Measurements from ENCODE around the gene XYLT1.

Gene XYLT1

GRCh38 chr16:17228708-17229055 lies 242.1 kb downstream of the XYLT1 start:
- no peaks in the 10 kb centered on the region for H3K79me2 ChIP-seq (ENCODE audit: control insufficient read depth, low read length)
- no peaks in the 10 kb centered on the region for H3K9me3 ChIP-seq (ENCODE audit: control insufficient read depth, insufficient read depth, low read length)
- H3K4me2 ChIP-seq (ENCODE audit: low read length): no peak overlapping the region
- H3F3A ChIP-seq (ENCODE audit: control insufficient read depth, insufficient read depth): no peaks in the 10 kb centered on the region
- no peak overlapping the region for H3K27ac ChIP-seq (ENCODE audit: low read depth, low read length)
- TF ChIP-seq, protein P1, sequence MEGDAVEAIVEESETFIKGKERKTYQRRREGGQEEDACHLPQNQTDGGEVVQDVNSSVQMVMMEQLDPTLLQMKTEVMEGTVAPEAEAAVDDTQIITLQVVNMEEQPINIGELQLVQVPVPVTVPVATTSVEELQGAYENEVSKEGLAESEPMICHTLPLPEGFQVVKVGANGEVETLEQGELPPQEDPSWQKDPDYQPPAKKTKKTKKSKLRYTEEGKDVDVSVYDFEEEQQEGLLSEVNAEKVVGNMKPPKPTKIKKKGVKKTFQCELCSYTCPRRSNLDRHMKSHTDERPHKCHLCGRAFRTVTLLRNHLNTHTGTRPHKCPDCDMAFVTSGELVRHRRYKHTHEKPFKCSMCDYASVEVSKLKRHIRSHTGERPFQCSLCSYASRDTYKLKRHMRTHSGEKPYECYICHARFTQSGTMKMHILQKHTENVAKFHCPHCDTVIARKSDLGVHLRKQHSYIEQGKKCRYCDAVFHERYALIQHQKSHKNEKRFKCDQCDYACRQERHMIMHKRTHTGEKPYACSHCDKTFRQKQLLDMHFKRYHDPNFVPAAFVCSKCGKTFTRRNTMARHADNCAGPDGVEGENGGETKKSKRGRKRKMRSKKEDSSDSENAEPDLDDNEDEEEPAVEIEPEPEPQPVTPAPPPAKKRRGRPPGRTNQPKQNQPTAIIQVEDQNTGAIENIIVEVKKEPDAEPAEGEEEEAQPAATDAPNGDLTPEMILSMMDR (IDR thresholded peaks at IDR 0.05; ENCODE audit: low read depth, low read length, poor library complexity, severe bottlenecking): no peak
- TF ChIP-seq EZH2phosphoT487 (IDR thresholded peaks at IDR 0.05; ENCODE audit: borderline replicate concordance, low read length): no peak
- H3K27me3 ChIP-seq (ENCODE audit: control insufficient read depth, low read length): no peaks in the 10 kb centered on the region
- peaks cover 20% of the 10 kb centered on the region for H3K4me1 ChIP-seq (ENCODE audit: control insufficient read depth, low read length)
- 0 out of 2 replicates have a peak, but pooled peaks cover 4% of the 10 kb centered on the region for H4K20me1 ChIP-seq (ENCODE audit: control insufficient read depth, insufficient read depth, low read depth, low read length)
- no peaks in the 10 kb centered on the region for H3K36me3 ChIP-seq (ENCODE audit: control insufficient read depth, low read length)
- H3K9me2 ChIP-seq (replicated peaks; ENCODE audit: control insufficient read depth, low read length): no peaks in the 10 kb centered on the region
- no peak overlapping the region for H3K4me3 ChIP-seq (ENCODE audit: low read length)

DNA sequence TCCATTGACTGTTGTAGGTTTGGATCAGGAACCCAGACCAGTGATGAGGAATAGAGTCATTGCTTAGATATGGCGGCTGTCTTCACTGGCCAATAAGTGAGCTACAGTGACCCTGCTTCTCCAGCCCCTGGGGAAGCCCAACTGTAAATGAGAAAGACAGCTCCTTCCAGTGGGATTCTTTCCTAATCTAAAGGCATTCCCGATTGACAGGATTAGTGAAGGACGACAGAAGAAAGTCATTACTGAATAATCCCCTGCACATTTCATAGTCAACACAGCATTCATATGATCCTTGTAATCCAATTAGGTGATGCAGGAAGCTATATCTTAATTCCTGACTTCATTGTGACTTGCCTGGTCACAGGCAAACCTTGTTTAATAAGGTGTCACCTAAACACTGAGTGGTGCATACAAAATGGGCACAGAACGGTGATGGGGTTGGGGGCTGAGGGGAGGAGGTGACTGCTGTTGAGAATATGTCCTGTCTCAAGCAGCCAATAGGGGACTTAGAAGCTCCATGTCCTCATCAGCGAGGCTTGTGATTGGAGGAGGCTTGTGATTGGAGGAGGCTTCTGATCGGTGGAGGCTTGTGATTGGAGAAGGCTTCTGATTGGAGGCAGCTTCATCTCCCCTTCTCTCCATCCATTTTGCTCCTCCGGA lies 242.6 kb downstream of the XYLT1 start:
- peaks cover 25% of the 10 kb centered on the region for H3K4me1 ChIP-seq (ENCODE audit: control insufficient read depth, low read length)
- no peak overlapping the region for H3K4me3 ChIP-seq (ENCODE audit: low read length)
- no peaks in the 10 kb centered on the region for H3K9me3 ChIP-seq (ENCODE audit: control insufficient read depth, insufficient read depth, low read length)
- no peaks in the 10 kb centered on the region for H3F3A ChIP-seq (ENCODE audit: control insufficient read depth, insufficient read depth)
- no peaks in the 10 kb centered on the region for H3K27me3 ChIP-seq (ENCODE audit: control insufficient read depth, low read length)
- TF ChIP-seq, protein P1 (IDR thresholded peaks at IDR 0.05; ENCODE audit: low read depth, low read length, poor library complexity, severe bottlenecking): no peak
- TF ChIP-seq EZH2phosphoT487 (IDR thresholded peaks at IDR 0.05; ENCODE audit: borderline replicate concordance, low read length): no peak
- H3K4me2 ChIP-seq (ENCODE audit: low read length): no peak overlapping the region
- no peak overlapping the region for H3K27ac ChIP-seq (ENCODE audit: low read depth, low read length)
- H3K79me2 ChIP-seq (ENCODE audit: control insufficient read depth, low read length): no peaks in the 10 kb centered on the region
- no peaks in the 10 kb centered on the region for H3K36me3 ChIP-seq (ENCODE audit: control insufficient read depth, low read length)
- H4K20me1 ChIP-seq (ENCODE audit: control insufficient read depth, insufficient read depth, low read depth, low read length): 0 out of 2 replicates have a peak, but pooled peaks cover 4% of the 10 kb centered on the region
- no peaks in the 10 kb centered on the region for H3K9me2 ChIP-seq (replicated peaks; ENCODE audit: control insufficient read depth, low read length)

GRCh38 chr16:17227278-17227677 lies 243.5 kb downstream of the XYLT1 start:
- Histone ChIP-seq H3K79me2 (ENCODE audit: control insufficient read depth, low read length) (no peaks in the 10 kb centered on the region), H3K4me3 (ENCODE audit: low read length) (no peak overlapping the region), H3K4me2 (ENCODE audit: low read length) (no peak overlapping the region), H3K36me3 (ENCODE audit: control insufficient read depth, low read length) (no peaks in the 10 kb centered on the region), H3K9me3 (ENCODE audit: control insufficient read depth, insufficient read depth, low read length) (no peaks in the 10 kb centered on the region), H3K9me2 (replicated peaks; ENCODE audit: control insufficient read depth, low read length) (no peaks in the 10 kb centered on the region), H3K27me3 (ENCODE audit: control insufficient read depth, low read length) (no peaks in the 10 kb centered on the region), H3K27ac (ENCODE audit: low read depth, low read length) (no peak overlapping the region), H3K4me1 (ENCODE audit: control insufficient read depth, low read length) (peaks cover 26% of the 10 kb centered on the region), H4K20me1 (ENCODE audit: control insufficient read depth, insufficient read depth, low read depth, low read length) (0 out of 2 replicates have a peak, but pooled peaks cover 4% of the 10 kb centered on the region), H3F3A (ENCODE audit: control insufficient read depth, insufficient read depth) (no peaks in the 10 kb centered on the region)
- TF ChIP-seq, protein P1 (IDR thresholded peaks at IDR 0.05; ENCODE audit: low read depth, low read length, poor library complexity, severe bottlenecking): no peak
- TF ChIP-seq EZH2phosphoT487 (IDR thresholded peaks at IDR 0.05; ENCODE audit: borderline replicate concordance, low read length): no peak

Data from DOHH2 (cell line).